H1 (cell line): Measurements from ENCODE around the gene NAPA. TPM values are rescaled to one million over a fixed set of nuclear protein-coding genes. Genes with fewer than 3 reads are reported as not detected.
A peak's percentile ranks its signal among the peaks of the same experiment; 100 is the strongest.

Experiments used
- CTCF ChIA-PET: fragments of 300-600 bp; sonication (Branson Sonifier 250); formaldehyde crosslinking; loops from one replicate; lab custom pipeline; 2021; ENCODE audit not compliant: partially characterized antibody; lab: Charles Lee
- POLR2A ChIA-PET: fragments of 300-600 bp; sonication (Branson Sonifier 250); formaldehyde crosslinking; loops from one replicate; lab custom pipeline; 2021; ENCODE audit warnings: inconsistent platforms; ENCODE audit not compliant: partially characterized antibody; lab: Charles Lee
- DNase-seq, 2 experiments: peaks; one replicate each; pipeline versions ENCODE4 v3.0.0 to v3.0.0-alpha.2; 2010 to 2022; ENCODE audit warnings: low spot score in 2 of 2, low read depth in 1 of 2, mixed read lengths in 1 of 2
- FAIRE-seq: peaks from 2 replicates; lab custom pipeline; 2011; peaks lifted over from hg19 to GRCh38; lab: Jason Lieb, UNC
- H2AFZ ChIP-seq: 2 replicates; pipeline ENCODE4 v1.8.1; 2012; ENCODE audit warnings: low read length, inconsistent platforms
- H2AK5ac ChIP-seq: 2 replicates; pipeline ENCODE4 v1.6.1; 2013; ENCODE audit warnings: low read depth, low read length
- H2BK120ac ChIP-seq: replicated peaks from 2 replicates; pipeline ENCODE3; 2013; ENCODE audit warnings: low read depth, low read length, inconsistent platforms
- H2BK12ac ChIP-seq: 2 replicates; pipeline ENCODE4 v1.6.1; 2013; ENCODE audit warnings: low read depth, low read length
- H2BK15ac ChIP-seq: 2 replicates; pipeline ENCODE4 v1.6.1; 2013; ENCODE audit warnings: low read length
- H2BK20ac ChIP-seq: 2 replicates; pipeline ENCODE4 v1.6.1; 2013; ENCODE audit warnings: low read length
- H2BK5ac ChIP-seq: 2 replicates; pipeline ENCODE4 v1.6.1; 2013; ENCODE audit warnings: low read depth, low read length
- H3K14ac ChIP-seq: 2 replicates; pipeline ENCODE4 v1.6.1; 2013; ENCODE audit warnings: inconsistent platforms; ENCODE audit not compliant: insufficient read length
- H3K18ac ChIP-seq: 2 replicates; pipeline ENCODE4 v1.6.1; 2013; ENCODE audit warnings: low read length; ENCODE audit errors: extremely low read depth
- H3K23ac ChIP-seq: 2 replicates; pipeline ENCODE4 v1.6.1; 2013; ENCODE audit warnings: inconsistent platforms; ENCODE audit not compliant: insufficient read length
- H3K23me2 ChIP-seq: 2 replicates; pipeline ENCODE4 v1.6.1; 2013; ENCODE audit warnings: low read depth, low read length
- H3K27ac ChIP-seq: 2 replicates; pipeline ENCODE4 v1.6.1; 2011; ENCODE audit warnings: low read depth, low read length, inconsistent platforms
- H3K27me3 ChIP-seq, 4 experiments: replicated peaks in 1 of 4; 1 replicate in 1 of 4; 2 replicates in 3 of 4; pipeline versions ENCODE4 v1.6.1 to v1.8.1; 2011 to 2013; ENCODE audit warnings: low read length in 3 of 4, mild to moderate bottlenecking in 3 of 4, inconsistent platforms in 2 of 4, mixed read lengths in 2 of 4, moderate library complexity in 1 of 4; ENCODE audit not compliant: control insufficient read depth in 3 of 4, insufficient read depth in 3 of 4; ENCODE audit errors: extremely low read depth in 1 of 4
- H3K36me3 ChIP-seq, 4 experiments: 2 replicates each; pipeline versions ENCODE4 v1.6.1 to v1.8.1; 2011 to 2013; ENCODE audit warnings: mild to moderate bottlenecking in 4 of 4, low read length in 3 of 4, moderate library complexity in 2 of 4, control low read depth in 1 of 4, inconsistent platforms in 1 of 4; ENCODE audit not compliant: insufficient read depth in 4 of 4, control insufficient read depth in 2 of 4
- H3K4ac ChIP-seq: replicated peaks from 2 replicates; pipeline ENCODE3; 2013; ENCODE audit warnings: low read length, low read depth, mixed read lengths, inconsistent platforms; ENCODE audit not compliant: insufficient read length
- H3K4me1 ChIP-seq, 4 experiments: replicated peaks in 1 of 4; 1 replicate in 1 of 4; 2 replicates in 3 of 4; pipeline versions ENCODE4 v1.6.1 to v1.8.1; 2011 to 2013; ENCODE audit warnings: low read length in 3 of 4, inconsistent platforms in 2 of 4, mixed read lengths in 1 of 4; ENCODE audit not compliant: insufficient read depth in 4 of 4, control insufficient read depth in 3 of 4
- H3K4me2 ChIP-seq, 2 experiments: 2 replicates each; pipeline versions ENCODE4 v1.6.1 to v1.8.1; 2011 to 2013; ENCODE audit warnings: low read depth in 2 of 2, low read length in 2 of 2, control low read depth in 1 of 2, inconsistent platforms in 1 of 2, mild to moderate bottlenecking in 1 of 2; ENCODE audit not compliant: insufficient read depth in 1 of 2
- H3K4me3 ChIP-seq, 4 experiments: fragments of 200-600, 300-600 bp in 1 of 4; sonication (generic), shearing (Covaris generic), sonication (Bioruptor Twin) in 1 of 4; 2 replicates each; pipeline versions ENCODE4 v1.5.1 to v1.8.1; 2011 to 2016; ENCODE audit warnings: low read length in 4 of 4, low read depth in 3 of 4, control low read depth in 2 of 4, inconsistent platforms in 2 of 4, mild to moderate bottlenecking in 2 of 4, mixed read lengths in 1 of 4, moderate library complexity in 1 of 4; ENCODE audit not compliant: insufficient read depth in 2 of 4; ENCODE audit errors: extremely low read depth in 1 of 4
- H3K56ac ChIP-seq: replicated peaks from 2 replicates; pipeline ENCODE3; 2013; ENCODE audit warnings: low read depth, mild to moderate bottlenecking, mixed read lengths, low read length, inconsistent platforms; ENCODE audit not compliant: insufficient read length
- H3K79me1 ChIP-seq: 2 replicates; pipeline ENCODE4 v1.6.1; 2013; ENCODE audit warnings: low read depth, low read length, control low read depth
- H3K79me2 ChIP-seq, 2 experiments: 2 replicates each; pipeline versions ENCODE4 v1.6.1 to v1.8.1; 2012 to 2013; ENCODE audit warnings: low read length in 2 of 2, mild to moderate bottlenecking in 2 of 2, inconsistent platforms in 1 of 2; ENCODE audit not compliant: insufficient read depth in 2 of 2, control insufficient read depth in 1 of 2
- H3K9ac ChIP-seq, 4 experiments: replicated peaks in 1 of 4; 1 replicate in 1 of 4; 2 replicates in 3 of 4; pipeline versions ENCODE4 v1.6.1 to v1.8.1; 2011 to 2013; ENCODE audit warnings: low read depth in 3 of 4, low read length in 3 of 4, control low read depth in 2 of 4, mild to moderate bottlenecking in 2 of 4, moderate library complexity in 2 of 4, inconsistent platforms in 1 of 4; ENCODE audit errors: extremely low read depth in 1 of 4
- H3K9me3 ChIP-seq, 2 experiments: 2 replicates each; pipeline versions ENCODE4 v1.6.1 to v1.8.1; 2012 to 2013; ENCODE audit warnings: mild to moderate bottlenecking in 2 of 2, moderate library complexity in 2 of 2, control low read depth in 1 of 2, inconsistent platforms in 1 of 2, low read depth in 1 of 2, low read length in 1 of 2, mixed read lengths in 1 of 2; ENCODE audit not compliant: insufficient read depth in 2 of 2
- H4K20me1 ChIP-seq, 2 experiments: replicated peaks in 1 of 2; 2 replicates each; pipeline versions ENCODE3 to v1.8.1; 2011 to 2013; ENCODE audit warnings: inconsistent platforms in 2 of 2, low read length in 2 of 2, mild to moderate bottlenecking in 1 of 2; ENCODE audit not compliant: insufficient read depth in 2 of 2, control insufficient read depth in 1 of 2
- H4K5ac ChIP-seq: 2 replicates; pipeline ENCODE4 v1.6.1; 2013; ENCODE audit warnings: low read length, low read depth, mixed read lengths, inconsistent platforms; ENCODE audit not compliant: insufficient read length
- H4K8ac ChIP-seq: 2 replicates; pipeline ENCODE4 v1.8.0; 2013; ENCODE audit warnings: mild to moderate bottlenecking, moderate library complexity, low read length, inconsistent platforms; ENCODE audit not compliant: insufficient read depth; ENCODE audit errors: extremely low read depth
- H4K91ac ChIP-seq: replicated peaks from 2 replicates; pipeline ENCODE3; 2013; ENCODE audit warnings: low read length, mixed read lengths, inconsistent platforms; ENCODE audit not compliant: insufficient read length
- ATF3 ChIP-seq: IDR thresholded peaks from 2 replicates; pipeline ENCODE4 v1.6.1; 2011; ENCODE audit warnings: low read depth, mild to moderate bottlenecking, low read length; ENCODE audit not compliant: insufficient read depth
- BACH1 ChIP-seq: IDR thresholded peaks from 2 replicates; pipeline ENCODE4 v1.6.1; 2012; ENCODE audit warnings: low read length, improper control_type of control experiment
- BCL11A ChIP-seq, 2 experiments: IDR thresholded peaks; one replicate each; pipeline ENCODE4 v1.6.1; 2011; ENCODE audit warnings: low read depth in 2 of 2, low read length in 2 of 2, mild to moderate bottlenecking in 2 of 2
- CEBPB ChIP-seq: IDR thresholded peaks from 2 replicates; pipeline ENCODE4 v1.6.1; 2012; ENCODE audit warnings: low read depth, low read length
- CHD2 ChIP-seq: IDR thresholded peaks from 2 replicates; pipeline ENCODE4 v1.6.1; 2012; ENCODE audit warnings: low read length, improper control_type of control experiment
- CTBP2 ChIP-seq: IDR thresholded peaks from 2 replicates; pipeline ENCODE4 v1.7.0; 2011; ENCODE audit warnings: borderline replicate concordance, mild to moderate bottlenecking, moderate library complexity, mixed read lengths, low read length; ENCODE audit not compliant: insufficient read depth, insufficient read length
- FOSL1 ChIP-seq: IDR thresholded peaks from 2 replicates; pipeline ENCODE4 v1.6.1; 2011; ENCODE audit warnings: mild to moderate bottlenecking, low read depth, low read length, moderate library complexity; ENCODE audit not compliant: insufficient read depth
- HDAC2 ChIP-seq, 2 experiments: fragments of 300-600 bp in 1 of 2; sonication (generic) in 1 of 2; IDR thresholded peaks; 2 replicates each; pipeline ENCODE4 v1.6.1; 2011 to 2012; ENCODE audit warnings: low read depth in 2 of 2, low read length in 2 of 2, mild to moderate bottlenecking in 2 of 2, moderate library complexity in 2 of 2, borderline replicate concordance in 1 of 2, inconsistent platforms in 1 of 2
- NRF1 ChIP-seq: IDR thresholded peaks from 2 replicates; pipeline ENCODE4 v1.6.1; 2011; ENCODE audit warnings: mild to moderate bottlenecking, low read depth, low read length, improper control_type of control experiment
- POLR2A ChIP-seq, 2 experiments: IDR thresholded peaks; 1 replicate in 1 of 2; 2 replicates in 1 of 2; pipeline ENCODE4 v1.6.1; 2011; ENCODE audit warnings: low read depth in 2 of 2, low read length in 2 of 2, mild to moderate bottlenecking in 2 of 2; ENCODE audit errors: control extremely low read depth in 1 of 2
- RAD21 ChIP-seq, 2 experiments: IDR thresholded peaks in 1 of 2; conservative IDR thresholded peaks in 1 of 2; 2 replicates each; pipeline ENCODE4 v1.6.1; 2011; ENCODE audit warnings: low read depth in 2 of 2, low read length in 2 of 2, improper control_type of control experiment in 1 of 2, inconsistent platforms in 1 of 2, mild to moderate bottlenecking in 1 of 2, moderate library complexity in 1 of 2
- TEAD4 ChIP-seq: IDR thresholded peaks from 2 replicates; pipeline ENCODE4 v1.6.1; 2012; ENCODE audit warnings: low read depth, low read length, inconsistent platforms, mixed read lengths
- WGBS, 2 experiments: shearing (Covaris generic) in 1 of 2; methylation state at CpG; one replicate each; pipeline versions ENCODE4 v1.1.6 to v1.1.7; 2013 to 2015; ENCODE audit warnings: low lambda C conversion rate in 2 of 2, mixed read lengths in 2 of 2, inconsistent platforms in 1 of 2, low coverage in 1 of 2, missing lambda C conversion rate in 1 of 2; ENCODE audit not compliant: insufficient replicate concordance in 2 of 2, insufficient coverage in 1 of 2, insufficient read length in 1 of 2; ENCODE audit errors: extremely low coverage in 1 of 2, missing lambda C conversion rate in 1 of 2; 5-methylcytosine and 5-hydroxymethylcytosine counted together
- polyA plus RNA-seq, 7 experiments: library from polyadenylated mRNA; depleted of rRNA in 3 of 7; stranded (reverse) in 5 of 7; unstranded in 2 of 7; fragments of >200 nt in 5 of 7; fragments of 200-250 nt in 2 of 7; gene quantifications; 1 replicate in 5 of 7; 2 replicates in 1 of 7; 4 replicates in 1 of 7; pipeline versions ENCODE4 v1.2.1 to v1.2.3, GENCODE V29; 2011 to 2013; ENCODE audit warnings: missing spikeins in 2 of 7, mixed read lengths in 2 of 7
- total RNA-seq: library from RNA; stranded (reverse); fragmentation: NEBNext Ultra II Directional; extraction: Animal tissue kit (Norgen Biotek cat#: 25700); gene quantifications from 2 replicates; pipeline ENCODE4 v1.2.1, GENCODE V29; 2021

Gene NAPA
- total and polyA plus RNA-seq, 2 of the 8 experiments (the other 6 are each of a cell fraction or from before 2014, with no cell fraction given): 58.5 to 78.2 TPM

GRCh38 chr19:47483200-47483599 is 31.7 kb downstream of the NAPA start:
- H3K23ac ChIP-seq: no peak overlapping the region
- CTCF ChIA-PET: interaction anchor here (0.9 to 6.3 kb wide), 27 partner anchors 8 to 230 kb away, joined by 3 to 32 read pairs (median 4); no protein-coding TSS in a partner anchor
- no peaks in the 10 kb centered on the region for H3K27me3 ChIP-seq
- no peak overlapping the region for H2AFZ ChIP-seq
- H3K4me1 ChIP-seq: peaks cover 0 to 8% (median 3%) of the 10 kb centered on the region in 4 experiments; a peak in 2 of 7 replicates
- POLR2A ChIA-PET: interaction anchor here (0.6 to 5.0 kb wide), 22 partner anchors 9 to 263 kb away, joined by 3 to 55 read pairs (median 5); partner anchors contain the start of gene NAPA
- WGBS, 2 experiments: 89% methylated on average over 15 of the region's 15 CpGs; no CpG with 5 or more reads in 1 of the 2 experiments
- H3K4me2 ChIP-seq: peak overlapping the region in 1 of 2 experiments; percentile 57; a peak in 3 of 4 replicates
- peak overlapping the region in 1 of 4 experiments; percentile 15; a peak in 2 of 7 replicates for H3K9ac ChIP-seq
- 0 out of 2 replicates have a peak overlapping the region, but pooled peaks have one; percentile 46 for H2AK5ac ChIP-seq
- no peak overlapping the region for H4K91ac ChIP-seq
- H3K14ac ChIP-seq: no peak overlapping the region
- H3K36me3 ChIP-seq: peaks cover 0 to 4% (median 0%) of the 10 kb centered on the region in 4 experiments; a peak in 1 of 8 replicates
- DNase-seq (no peak), FAIRE-seq (no peak)
- H4K5ac ChIP-seq: no peak overlapping the region
- H3K4ac ChIP-seq: no peak overlapping the region
- H2BK5ac ChIP-seq: no peak overlapping the region
- 0 out of 2 replicates have a peak overlapping the region, but pooled peaks have one; percentile 50 for H2BK12ac ChIP-seq
- no peaks in the 10 kb centered on the region for H3K79me1 ChIP-seq
- H3K18ac ChIP-seq: no peak overlapping the region; the same call in 1 of the 2 replicates
- 0 out of 2 replicates have a peak overlapping the region, but pooled peaks have one; percentile 61 for H2BK15ac ChIP-seq
- H4K8ac ChIP-seq: peak overlapping the region; percentile 40
- peak overlapping the region in 3 of 4 experiments; percentile 76 to 86 (median 80); a peak in 5 of 8 replicates for H3K4me3 ChIP-seq
- peak overlapping the region; percentile 80; the same call in 1 of the 2 replicates for H2BK20ac ChIP-seq
- H3K9me3 ChIP-seq: no peaks in the 10 kb centered on the region
- H2BK120ac ChIP-seq: no peak overlapping the region
- no peak overlapping the region for H3K27ac ChIP-seq
- H3K79me2 ChIP-seq: no peaks in the 10 kb centered on the region
- H3K56ac ChIP-seq: no peak overlapping the region
- H4K20me1 ChIP-seq: no peaks in the 10 kb centered on the region
- peaks cover 11% of the 10 kb centered on the region for H3K23me2 ChIP-seq
- TF ChIP-seq NRF1 (no peak), POLR2A (IDR thresholded peaks at IDR 0.05; ENCODE audit: control extremely low read depth in 1 of 2, low read depth in 2 of 2, low read length in 2 of 2) (no peak), RAD21 (IDR thresholded peaks at IDR 0.05 in 1 of 2, conservative IDR thresholded peaks at IDR 0.05 in 1 of 2; ENCODE audit: low read depth in 2 of 2, low read length in 2 of 2) (no peak), FOSL1 (no peak), CHD2 (no peak), HDAC2 (IDR thresholded peaks at IDR 0.05; ENCODE audit: borderline replicate concordance in 1 of 2, low read depth in 2 of 2, low read length in 2 of 2) (no peak), BCL11A (IDR thresholded peaks at IDR 0.05; ENCODE audit: low read depth in 2 of 2, low read length in 2 of 2) (no peak), ATF3 (no peak), TEAD4 (no peak), CTBP2 (no peak), BACH1 (no peak), CEBPB (no peak)
